ENCODE results near the gene CHCHD10.

CHCHD10 gene

DNA sequence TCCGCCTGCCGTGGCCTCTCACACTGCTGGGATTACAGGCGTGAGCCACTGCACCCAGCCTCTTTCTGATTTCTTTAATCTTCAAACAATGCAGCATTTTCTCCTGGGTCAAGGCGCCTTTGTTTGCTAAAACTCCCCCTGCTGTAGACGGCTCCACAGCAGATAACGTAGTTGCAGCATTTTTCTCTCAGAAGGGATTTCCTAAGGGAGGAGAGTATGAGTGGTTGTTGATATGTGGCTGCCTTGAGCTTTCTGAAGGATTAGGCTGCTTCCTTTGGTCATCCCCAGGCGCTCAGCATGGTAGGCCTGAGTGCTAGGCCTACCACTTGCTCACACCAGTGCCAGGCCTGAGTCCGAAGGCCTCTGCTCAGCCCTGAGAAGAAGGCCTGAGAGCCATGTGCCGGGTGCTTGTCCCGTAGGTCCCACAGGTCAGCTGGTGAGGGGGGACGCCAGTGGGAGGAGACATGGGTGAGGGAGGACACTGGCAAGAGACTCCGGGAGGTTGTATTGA, 37.1 kb upstream of the CHCHD10 start:
- no peak for DNase-seq (ENCODE audit: extremely low read depth, low read depth)

DNA sequence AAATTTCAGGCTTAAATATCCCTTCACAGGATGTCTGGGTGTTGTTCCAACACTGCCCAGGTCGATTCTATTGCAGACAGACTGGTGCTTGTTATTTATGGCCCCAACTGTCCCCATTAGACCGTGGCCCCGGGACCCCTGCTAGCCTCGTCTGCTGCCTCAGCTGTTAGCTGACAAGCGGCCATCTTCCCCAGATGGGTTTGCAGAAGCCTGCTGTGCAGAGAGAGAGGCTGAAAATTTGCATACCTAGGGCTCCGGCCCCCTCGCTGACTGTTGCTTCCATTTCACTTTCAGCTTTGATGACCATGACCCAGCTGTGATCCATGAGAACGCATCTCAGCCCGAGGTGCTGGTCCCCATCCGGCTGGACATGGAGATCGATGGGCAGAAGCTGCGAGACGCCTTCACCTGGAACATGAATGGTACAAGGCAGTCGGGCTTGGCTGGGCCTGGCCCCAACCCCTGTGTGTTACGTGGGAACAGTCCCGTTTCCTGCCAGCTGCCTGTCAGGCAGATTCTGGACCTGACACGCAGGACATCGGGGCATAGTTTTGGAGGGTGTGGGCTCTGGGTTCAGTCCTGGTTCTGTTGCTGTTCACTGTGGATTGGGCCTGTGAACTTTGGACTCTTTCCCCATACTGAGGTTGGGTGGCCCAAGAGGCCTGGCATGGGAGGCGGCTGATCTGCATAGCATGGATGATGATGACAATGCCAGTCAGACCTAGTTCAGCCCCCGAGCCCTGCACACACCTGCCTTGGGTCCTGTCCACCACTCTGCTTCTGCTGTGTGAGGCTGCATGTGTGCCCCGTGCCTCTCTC, 35.4 kb upstream of the CHCHD10 start:
- no peak for DNase-seq (ENCODE audit: extremely low read depth, low read depth)
- TF ChIP-seq, protein P1, sequence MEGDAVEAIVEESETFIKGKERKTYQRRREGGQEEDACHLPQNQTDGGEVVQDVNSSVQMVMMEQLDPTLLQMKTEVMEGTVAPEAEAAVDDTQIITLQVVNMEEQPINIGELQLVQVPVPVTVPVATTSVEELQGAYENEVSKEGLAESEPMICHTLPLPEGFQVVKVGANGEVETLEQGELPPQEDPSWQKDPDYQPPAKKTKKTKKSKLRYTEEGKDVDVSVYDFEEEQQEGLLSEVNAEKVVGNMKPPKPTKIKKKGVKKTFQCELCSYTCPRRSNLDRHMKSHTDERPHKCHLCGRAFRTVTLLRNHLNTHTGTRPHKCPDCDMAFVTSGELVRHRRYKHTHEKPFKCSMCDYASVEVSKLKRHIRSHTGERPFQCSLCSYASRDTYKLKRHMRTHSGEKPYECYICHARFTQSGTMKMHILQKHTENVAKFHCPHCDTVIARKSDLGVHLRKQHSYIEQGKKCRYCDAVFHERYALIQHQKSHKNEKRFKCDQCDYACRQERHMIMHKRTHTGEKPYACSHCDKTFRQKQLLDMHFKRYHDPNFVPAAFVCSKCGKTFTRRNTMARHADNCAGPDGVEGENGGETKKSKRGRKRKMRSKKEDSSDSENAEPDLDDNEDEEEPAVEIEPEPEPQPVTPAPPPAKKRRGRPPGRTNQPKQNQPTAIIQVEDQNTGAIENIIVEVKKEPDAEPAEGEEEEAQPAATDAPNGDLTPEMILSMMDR (IDR thresholded peaks at IDR 0.05; ENCODE audit: low read depth, low read length): no peak

More for the DNA sequence above, 37.1 kb upstream of the CHCHD10 start:
- TF ChIP-seq, protein P1 (IDR thresholded peaks at IDR 0.05; ENCODE audit: low read depth, low read length): no peak

DNA sequence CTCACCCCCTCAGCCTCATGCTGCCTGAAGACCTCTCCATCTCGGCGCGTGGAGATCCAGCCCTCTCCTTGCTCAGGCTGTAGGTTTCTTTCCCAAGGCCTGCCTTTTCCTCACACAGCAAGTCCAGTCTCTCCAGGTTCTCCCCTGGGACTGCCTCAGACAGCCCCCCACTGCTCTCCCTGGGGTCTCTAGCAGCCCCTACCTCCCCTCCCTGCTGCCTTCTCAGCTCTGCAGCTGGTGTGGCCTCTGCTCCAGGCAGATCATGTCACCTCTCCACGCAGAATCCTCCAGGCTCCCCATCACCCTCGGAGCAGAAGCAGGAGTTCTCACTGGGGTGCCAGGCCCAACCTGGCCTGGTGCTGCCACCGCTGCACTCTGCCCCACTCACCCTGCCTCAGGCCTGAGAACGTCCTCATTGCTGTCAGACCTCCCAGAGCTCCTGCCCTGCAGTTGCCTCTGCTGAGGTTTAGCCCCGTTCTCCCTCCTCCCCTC, 34.2 kb upstream of the CHCHD10 start:
- no peak for DNase-seq (ENCODE audit: extremely low read depth, low read depth)
- TF ChIP-seq, protein P1 (IDR thresholded peaks at IDR 0.05; ENCODE audit: low read depth, low read length): no peak

DNA sequence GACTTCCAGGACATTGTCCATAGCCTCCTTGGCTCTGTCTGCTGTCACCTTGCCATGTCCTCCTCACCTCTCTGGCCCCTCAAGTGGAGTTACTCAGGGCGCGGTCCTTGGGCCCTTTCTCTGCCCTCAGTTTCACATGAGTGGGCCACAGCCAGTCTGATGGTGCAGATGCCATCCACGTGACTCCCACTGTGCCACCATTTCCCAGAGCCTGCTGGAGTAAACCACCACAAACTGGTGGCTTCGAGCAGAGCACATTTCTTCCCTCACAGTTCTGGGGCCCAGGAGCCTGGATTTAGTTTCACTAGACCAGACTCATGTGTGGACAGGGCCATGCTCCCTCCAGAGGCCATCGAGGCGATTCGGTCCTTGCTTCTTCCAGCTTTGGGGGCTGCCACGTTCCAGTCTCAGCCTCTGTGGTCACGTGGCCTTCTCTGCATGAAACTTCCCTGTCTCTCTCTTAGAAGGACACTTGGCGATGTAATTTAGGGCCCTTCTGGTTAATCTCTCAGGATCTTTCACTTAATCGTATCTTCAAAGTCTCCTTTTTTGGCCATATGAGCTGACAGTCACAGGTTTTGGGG, 33.6 kb upstream of the CHCHD10 start:
- TF ChIP-seq, protein P1 (IDR thresholded peaks at IDR 0.05; ENCODE audit: low read depth, low read length): no peak
- DNase-seq (ENCODE audit: extremely low read depth, low read depth): no peak

DNA sequence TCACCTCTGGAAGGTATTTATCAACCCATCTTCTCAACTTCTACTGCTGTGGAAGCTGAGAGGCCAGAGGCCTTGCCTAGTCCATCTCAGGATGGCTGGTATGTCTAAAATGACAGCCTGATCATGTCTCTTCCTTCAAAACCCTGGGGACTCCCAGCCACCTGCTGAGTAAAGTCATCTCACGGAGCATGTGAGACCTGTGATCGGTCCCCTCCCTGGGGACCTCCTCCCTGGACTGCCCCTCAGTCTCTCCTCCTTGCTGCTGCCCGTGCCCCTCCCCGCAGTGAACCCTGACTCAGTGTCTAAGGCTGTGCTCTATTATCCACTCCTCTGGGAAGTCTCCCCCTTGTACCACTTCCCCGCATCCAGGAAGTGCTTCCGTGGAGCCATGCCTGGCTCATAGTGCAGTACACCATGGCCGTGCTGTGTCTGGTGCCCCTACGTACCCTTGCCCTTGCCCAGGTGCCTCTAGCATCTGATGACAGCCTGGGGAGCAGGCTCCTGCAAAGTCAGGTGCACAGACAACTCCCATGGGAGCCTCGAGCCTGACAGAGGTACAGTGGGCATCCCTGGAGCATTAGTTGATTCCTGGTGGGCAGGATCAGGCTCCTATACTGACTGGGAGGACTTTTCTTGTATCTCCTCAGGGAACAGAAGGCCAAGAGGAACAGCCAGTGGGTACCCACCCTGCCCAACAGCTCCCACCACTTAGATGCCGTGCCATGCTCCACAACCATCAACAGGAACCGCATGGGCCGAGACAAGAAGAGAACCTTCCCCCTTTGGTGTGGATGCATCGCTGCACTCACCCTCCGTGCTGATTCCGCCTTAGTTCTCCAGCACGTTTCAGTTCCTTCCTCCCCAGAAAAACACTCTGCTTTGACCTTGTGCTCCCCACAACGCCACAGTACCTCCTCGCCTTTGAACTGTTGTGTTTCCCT, 32.8 kb upstream of the CHCHD10 start:
- no peak for DNase-seq (ENCODE audit: extremely low read depth, low read depth)
- TF ChIP-seq, protein P1 (IDR thresholded peaks at IDR 0.05; ENCODE audit: low read depth, low read length): no peak

DNA sequence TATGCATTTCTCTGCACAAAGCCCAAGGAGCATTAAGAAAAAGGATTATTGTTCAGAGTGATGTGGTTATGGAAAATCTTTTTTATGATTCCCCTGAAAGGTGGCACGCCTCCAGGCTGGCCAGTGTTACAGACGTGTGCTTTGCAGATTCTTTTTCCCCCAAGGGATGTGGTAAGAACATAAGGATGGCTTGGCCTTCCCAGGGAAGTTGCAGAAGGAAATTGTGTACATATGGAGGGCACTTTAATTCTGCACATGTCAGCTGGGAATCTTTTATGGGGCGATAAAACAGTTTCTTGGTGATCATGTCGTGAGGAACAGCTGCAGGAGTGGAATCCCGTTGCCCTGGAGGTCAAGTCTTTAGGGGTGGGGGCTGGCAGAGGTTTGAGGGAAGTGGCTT, 28.7 kb upstream of the CHCHD10 start:
- no peak for DNase-seq (ENCODE audit: extremely low read depth, low read depth)

More for the DNA sequence above, 28.7 kb upstream of the CHCHD10 start:
- TF ChIP-seq, protein P1 (IDR thresholded peaks at IDR 0.05; ENCODE audit: low read depth, low read length): no peak

Measured in AG09319 (cell line).